ENCODE data around the gene OR4P4.

The OR4P4 gene

GRCh38 chr11:55634813-55635212 is at the start of gene OR4P4:
OR4P4 (plus strand) TSS chr11:55635113.
- no peak for DNase-seq

- DNase-seq, result no peak
These were observed 27.4 kb upstream of the OR4P4 start, which contains the start of gene OR4C11 for GRCh38 chr11:55607545-55607944. OR4C11 (minus strand) TSS chr11:55607645; CDS start chr11:55604373, 3,272 bp downstream.

GRCh38 chr11:55624531-55624930 is 10.4 kb upstream of the OR4P4 start:
- no peak for DNase-seq

- DNase-seq, result no peak
These were observed 13.1 kb downstream of the OR4P4 start, which contains the start of gene OR4S2 for GRCh38 chr11:55648027-55648426. OR4S2 (plus strand) TSS chr11:55648327; CDS start chr11:55650904, 2,577 bp downstream.

- DNase-seq, result no peak
These were observed 17.6 kb downstream of the OR4P4 start for GRCh38 chr11:55652560-55652959.

- no peak for DNase-seq
These were observed 20.2 kb downstream of the OR4P4 start for GRCh38 chr11:55655096-55655495.

GRCh38 chr11:55658031-55658573 is 23.2 kb downstream of the OR4P4 start:
- DNase-seq, result no peak

- DNase-seq, result no peak
These were observed 23.7 kb downstream of the OR4P4 start for GRCh38 chr11:55658608-55659007.

- no peak for DNase-seq
These were observed 27.0 kb downstream of the OR4P4 start, which contains the start of gene OR4C6 for GRCh38 chr11:55661901-55662300. OR4C6 (plus strand) TSS chr11:55662201; CDS start chr11:55665167, 2,966 bp downstream.

GRCh38 chr11:55669376-55669775 is 34.5 kb downstream of the OR4P4 start:
- no peak for DNase-seq

- DNase-seq, result no peak
These were observed 38.9 kb downstream of the OR4P4 start for GRCh38 chr11:55673860-55674259.

Data from OCI-M1 (cell line).